NT2/D1 (cell line): ENCODE results near the gene ATP1B4.

Experiments
- YY1 ChIP-seq: IDR thresholded peaks from 2 replicates; pipeline ENCODE4 v1.6.1; 2011; ENCODE audit not compliant: insufficient read length, insufficient read depth
- ZNF274 ChIP-seq: IDR thresholded peaks from 2 replicates; pipeline ENCODE4 v1.6.1; 2011; ENCODE audit warnings: mild to moderate bottlenecking, low read depth, low read length

DNA sequence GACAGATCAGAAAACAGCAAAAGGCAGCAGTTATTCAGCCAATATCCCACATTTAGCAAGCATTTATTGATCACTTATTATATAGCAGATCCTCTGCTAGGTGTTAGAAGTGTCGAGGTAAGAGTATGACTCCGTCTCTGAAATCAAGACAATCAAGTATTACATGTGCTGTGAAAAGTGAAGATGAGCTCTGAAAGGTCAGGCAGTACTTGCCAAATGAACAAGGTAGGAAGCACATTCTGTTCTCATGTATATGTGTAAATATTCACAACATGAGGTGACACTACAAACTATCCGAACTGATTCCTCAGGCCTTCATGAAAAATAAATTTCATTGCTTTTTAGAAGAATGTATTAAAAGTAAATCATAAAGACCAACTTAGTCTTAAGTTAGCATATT lies 15.3 kb downstream of the ATP1B4 start:
- TF ChIP-seq YY1: no peak
- TF ChIP-seq ZNF274: no peak
